ENCODE measurements around the gene PDE11A. TPM values are rescaled to one million over a fixed set of nuclear protein-coding genes. Genes with fewer than 3 reads are reported as not detected.

The PDE11A gene
- total and polyA plus RNA-seq, 8 donors = under 0.01 to 0.87 (median 0.40) TPM; not detected in 2

GRCh38 chr2:177586154-177586553 lies 486.4 kb downstream of the PDE11A start:
- no peak for DNase-seq
- peaks cover 0 to 6% (median 2%) of the 10 kb centered on the region in 4 donors for H3K4me1 ChIP-seq
- H3K9me3 ChIP-seq = no peaks in the 10 kb centered on the region
- H3K27me3 ChIP-seq = no peaks in the 10 kb centered on the region
- no peaks in the 10 kb centered on the region for H3K36me3 ChIP-seq
- H3K27ac ChIP-seq = no peak overlapping the region
- intact Hi-C loops (cut with DNase I; ENCODE audit: low total_unique reads) = no loop called here
- no peak for TF ChIP-seq CTCF (IDR thresholded peaks at IDR 0.05)
- TF ChIP-seq EP300 (IDR thresholded peaks at IDR 0.05) = no peak
- no peak overlapping the region for H3K4me3 ChIP-seq
- 69 to 96% (median 77%) methylated on average over 1 of the region's 1 CpG for WGBS, 5 donors

GRCh38 chr2:177585234-177585863 lies 487.2 kb downstream of the PDE11A start:
- peak in 1 of 2 donors; percentile 77 for DNase-seq

GRCh38 chr2:177584030-177584692 lies 488.4 kb downstream of the PDE11A start:
- Histone ChIP-seq H3K36me3 (no peaks in the 10 kb centered on the region), H3K9me3 (no peaks in the 10 kb centered on the region), H3K27me3 (no peaks in the 10 kb centered on the region), H3K4me1 (peaks cover 0 to 6% (median 2%) of the 10 kb centered on the region in 4 donors), H3K27ac (no peak overlapping the region), H3K4me3 (no peak overlapping the region)
- no peak for DNase-seq
- 91 to 95% (median 94%) methylated on average over 4 to 6 of the region's 6 CpGs for WGBS, 5 donors
- TF ChIP-seq POLR2AphosphoS5 (IDR thresholded peaks at IDR 0.05) (no peak), CTCF (IDR thresholded peaks at IDR 0.05) (no peak), POLR2A (IDR thresholded peaks at IDR 0.05) (no peak), EP300 (IDR thresholded peaks at IDR 0.05) (no peak)
- intact Hi-C loops (cut with DNase I; ENCODE audit: low total_unique reads) = no loop called here

More at GRCh38 chr2:177585234-177585863, 487.2 kb downstream of the PDE11A start:
- Histone ChIP-seq H3K27ac (peak overlapping the region in 3 of 5 donors; percentile 7 to 56 (median 40)), H3K4me1 (peaks cover 0 to 6% (median 2%) of the 10 kb centered on the region in 4 donors), H3K36me3 (no peaks in the 10 kb centered on the region), H3K4me3 (peak overlapping the region in 1 of 4 donors; percentile 10), H3K9me3 (no peaks in the 10 kb centered on the region), H3K27me3 (no peaks in the 10 kb centered on the region)
- WGBS, 5 donors = 53 to 71% (median 65%) methylated on average over 5 of the region's 5 CpGs
- no peak for TF ChIP-seq POLR2A (IDR thresholded peaks at IDR 0.05)
- TF ChIP-seq CTCF (IDR thresholded peaks at IDR 0.05) = no peak
- no peak for TF ChIP-seq EP300 (IDR thresholded peaks at IDR 0.05)
- no peak for TF ChIP-seq POLR2AphosphoS5 (IDR thresholded peaks at IDR 0.05)
- intact Hi-C loops (cut with DNase I; ENCODE audit: low total_unique reads) = no loop called here

GRCh38 chr2:177582000-177582399 lies 490.6 kb downstream of the PDE11A start:
- no peak for TF ChIP-seq POLR2A (IDR thresholded peaks at IDR 0.05)
- no peak for TF ChIP-seq EP300 (IDR thresholded peaks at IDR 0.05)
- no peak for TF ChIP-seq POLR2AphosphoS5 (IDR thresholded peaks at IDR 0.05)
- no peak for TF ChIP-seq CTCF (IDR thresholded peaks at IDR 0.05)
- Histone ChIP-seq H3K9me3 (no peaks in the 10 kb centered on the region), H3K4me1 (peaks cover 0 to 6% (median 2%) of the 10 kb centered on the region in 4 donors), H3K27ac (no peak overlapping the region), H3K27me3 (no peaks in the 10 kb centered on the region), H3K36me3 (no peaks in the 10 kb centered on the region), H3K4me3 (no peak overlapping the region)
- intact Hi-C loops (cut with DNase I; ENCODE audit: low total_unique reads) = no loop called here
- WGBS, 5 donors = 83 to 100% (median 96%) methylated on average over 1 of the region's 1 CpG
- DNase-seq = no peak
